IMR-90 (cell line): ENCODE measurements around the gene STARD13. TPM values are rescaled to one million over a fixed set of nuclear protein-coding genes. Genes with fewer than 3 reads are reported as not detected.

Experiments
- ATAC-seq: fragments of 200-7000 bp; cut with Tn5 transposase; 2 replicates; pipeline ENCODE4 v1.9.1; 2020; ENCODE audit warnings: low read depth, mild to moderate bottlenecking, moderate library complexity
- BruUV-seq: library from RNA; stranded (reverse); fragments of 400-500 nt; replicated peaks from 2 replicates; lab custom pipeline; 2021; lab: Mats Ljungman, UMichigan
- CTCF ChIA-PET: fragments of 300-600 bp; formaldehyde crosslinking; extraction: SDS; loops from one replicate; lab custom pipeline; 2021; ENCODE audit warnings: antibody characterized with exemption; lab: Yijun Ruan, JAX
- POLR2A ChIA-PET: fragments of 300-600 bp; sonication (Branson Sonifier 250); formaldehyde crosslinking; loops from one replicate; lab custom pipeline; 2022; ENCODE audit warnings: antibody characterized with exemption; ENCODE audit not compliant: unreplicated experiment; lab: Charles Lee
- DNase-seq: peaks from one replicate; pipeline ENCODE4 v3.0.0; 2013
- H2AFZ ChIP-seq: replicated peaks from 2 replicates; pipeline ENCODE3; 2013; ENCODE audit warnings: low read length, mild to moderate bottlenecking; ENCODE audit not compliant: poor library complexity
- H2AK5ac ChIP-seq: 2 replicates; pipeline ENCODE4 v1.6.1; 2013; ENCODE audit warnings: low read depth, low read length, inconsistent platforms
- H2AK9ac ChIP-seq: replicated peaks from 2 replicates; pipeline ENCODE3; 2013; ENCODE audit warnings: mild to moderate bottlenecking, low read depth, low read length, moderate library complexity; ENCODE audit not compliant: poor library complexity
- H2BK120ac ChIP-seq: 2 replicates; pipeline ENCODE4 v1.6.1; 2013; ENCODE audit warnings: low read depth, low read length, inconsistent platforms
- H2BK15ac ChIP-seq: 3 replicates; pipeline ENCODE4 v1.6.1; 2013; ENCODE audit warnings: low read depth, low read length, inconsistent platforms
- H2BK20ac ChIP-seq: 2 replicates; pipeline ENCODE4 v1.6.1; 2013; ENCODE audit warnings: low read depth, mild to moderate bottlenecking, inconsistent platforms, low read length, moderate library complexity
- H2BK5ac ChIP-seq: 2 replicates; pipeline ENCODE4 v1.6.1; 2013; ENCODE audit warnings: mild to moderate bottlenecking, low read depth, low read length, inconsistent platforms; ENCODE audit not compliant: poor library complexity, severe bottlenecking
- H3K14ac ChIP-seq: replicated peaks from 2 replicates; pipeline ENCODE4 v1.6.1; 2013; ENCODE audit warnings: low read depth, low read length, inconsistent platforms
- H3K18ac ChIP-seq: 2 replicates; pipeline ENCODE4 v1.6.1; 2013; ENCODE audit warnings: low read depth, low read length, control low read depth
- H3K23ac ChIP-seq: 2 replicates; pipeline ENCODE4 v1.6.1; 2013; ENCODE audit warnings: low read depth, low read length, inconsistent platforms
- H3K27ac ChIP-seq: 2 replicates; pipeline ENCODE4 v1.5.1; 2013; ENCODE audit warnings: mild to moderate bottlenecking, control low read depth, low read length; ENCODE audit not compliant: insufficient read depth
- H3K27me3 ChIP-seq: 2 replicates; pipeline ENCODE4 v1.6.1; 2013; ENCODE audit warnings: low read length; ENCODE audit not compliant: control insufficient read depth, insufficient read depth
- H3K36me3 ChIP-seq: 2 replicates; pipeline ENCODE4 v1.6.1; 2013; ENCODE audit warnings: low read length, mixed read lengths; ENCODE audit not compliant: control insufficient read depth, insufficient read depth
- H3K4ac ChIP-seq: 2 replicates; pipeline ENCODE4 v1.6.1; 2013; ENCODE audit warnings: low read depth, low read length, inconsistent platforms
- H3K4me1 ChIP-seq: 2 replicates; pipeline ENCODE4 v1.6.1; 2013; ENCODE audit warnings: low read length, mixed read lengths; ENCODE audit not compliant: control insufficient read depth, insufficient read depth
- H3K4me2 ChIP-seq: 2 replicates; pipeline ENCODE4 v1.6.1; 2013; ENCODE audit warnings: low read depth, mild to moderate bottlenecking, control low read depth, low read length, moderate library complexity
- H3K4me3 ChIP-seq: 2 replicates; pipeline ENCODE4 v1.5.1; 2013; ENCODE audit warnings: low read depth, mild to moderate bottlenecking, control low read depth, low read length, moderate library complexity; ENCODE audit not compliant: insufficient read depth
- H3K56ac ChIP-seq: 2 replicates; pipeline ENCODE4 v1.6.1; 2013; ENCODE audit warnings: low read length, inconsistent platforms; ENCODE audit not compliant: insufficient read depth; ENCODE audit errors: extremely low read depth
- H3K79me1 ChIP-seq, 2 experiments: 2 replicates each; pipeline ENCODE4 v1.6.1; 2013; ENCODE audit warnings: low read length in 2 of 2, inconsistent platforms in 1 of 2, low read depth in 1 of 2
- H3K9ac ChIP-seq: 2 replicates; pipeline ENCODE4 v1.6.1; 2013; ENCODE audit warnings: low read depth, low read length, control low read depth
- H3K9me1 ChIP-seq: 2 replicates; pipeline ENCODE4 v1.6.1; 2013; ENCODE audit warnings: low read length, inconsistent platforms; ENCODE audit not compliant: insufficient read depth
- H3K9me3 ChIP-seq: 2 replicates; pipeline ENCODE4 v1.6.1; 2013; ENCODE audit warnings: low read length; ENCODE audit not compliant: control insufficient read depth, insufficient read depth
- H4K20me1 ChIP-seq: 2 replicates; pipeline ENCODE4 v1.6.1; 2013; ENCODE audit warnings: low read length, inconsistent platforms; ENCODE audit not compliant: insufficient read depth
- H4K5ac ChIP-seq: 2 replicates; pipeline ENCODE4 v1.6.1; 2013; ENCODE audit warnings: mild to moderate bottlenecking, low read depth, low read length, control low read depth
- H4K8ac ChIP-seq, 2 experiments: 2 replicates each; pipeline ENCODE4 v1.6.1; 2013; ENCODE audit warnings: low read depth in 2 of 2, low read length in 2 of 2, control low read depth in 1 of 2, inconsistent platforms in 1 of 2
- H4K91ac ChIP-seq: 2 replicates; pipeline ENCODE4 v1.6.1; 2013; ENCODE audit warnings: low read depth, low read length, inconsistent platforms; ENCODE audit not compliant: insufficient read depth
- BHLHE40 ChIP-seq: fragments of 150-350 bp; IDR thresholded peaks from 2 replicates; pipeline ENCODE4 v1.6.1; 2016; ENCODE audit warnings: mild to moderate bottlenecking, low read depth, low read length
- CEBPB ChIP-seq: IDR thresholded peaks from 2 replicates; pipeline ENCODE4 v1.6.1; 2012; ENCODE audit warnings: low read depth, low read length, improper control_type of control experiment
- CHD1 ChIP-seq: IDR thresholded peaks from 2 replicates; pipeline ENCODE4 v1.6.1; 2012; ENCODE audit warnings: low read depth, low read length, improper control_type of control experiment
- WGBS, 2 experiments: methylation state at CpG; one replicate each; pipeline versions ENCODE4 v1.1.5 to v1.1.7; 2013; ENCODE audit warnings: missing lambda C conversion rate in 2 of 2; ENCODE audit not compliant: insufficient read length in 1 of 2; ENCODE audit errors: extremely low coverage in 2 of 2; 5-methylcytosine and 5-hydroxymethylcytosine counted together
- dilution Hi-C: fragments of 300-500 bp; cut with HindIII; formaldehyde crosslinking; loops from one replicate; pipeline ENCODE4 v1.14.3; 2018; ENCODE audit warnings: low sequenced_read_pairs; ENCODE audit not compliant: unreplicated experiment
- in situ Hi-C: fragments of 300-500 bp; cut with MboI; formaldehyde crosslinking; loops from 3 replicates; pipeline ENCODE4 v1.14.3; 2019; ENCODE audit warnings: low sequenced_read_pairs, inconsistent platforms, mixed read lengths
- intact Hi-C: fragments of 100-400 bp; cut with micrococcal nuclease; formaldehyde crosslinking; loops from 2 replicates; pipeline ENCODE4 v1.10.0; 2022
- polyA plus RNA-seq, 3 experiments: library from polyadenylated mRNA; depleted of rRNA; stranded (reverse); fragments of >200 nt; gene quantifications; 2 replicates each; pipeline ENCODE4 v1.2.3, GENCODE V29; 2012; ENCODE audit warnings: low replicate concordance in 1 of 3
- total RNA-seq: library from RNA; depleted of rRNA; stranded (reverse); fragments of >200 nt; gene quantifications from 2 replicates; pipeline ENCODE4 v1.2.3, GENCODE V29; 2012

The STARD13 gene
- total and polyA plus RNA-seq, 2 of the 4 experiments (the other 2 are of a cell fraction): 23.6 to 46.6 TPM

DNA sequence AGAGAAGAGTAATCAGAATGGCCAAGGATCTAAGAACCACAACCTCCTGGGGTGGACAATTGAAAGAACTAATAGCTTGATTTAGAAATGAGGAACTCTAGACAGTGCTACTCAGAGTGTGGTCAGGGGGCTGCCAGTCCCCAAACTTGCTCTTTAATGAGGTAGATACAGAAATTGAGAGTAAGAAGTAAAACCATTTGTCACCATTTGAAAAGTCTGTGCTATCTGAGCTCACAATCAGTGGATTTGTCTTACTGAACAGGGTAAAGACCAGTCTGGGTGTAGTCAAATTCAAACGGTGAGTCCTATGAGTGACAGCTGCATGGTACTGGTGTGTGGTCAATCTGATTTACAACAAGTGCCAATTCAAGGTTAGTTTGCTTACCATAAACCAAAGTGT lies 150.5 kb downstream of the STARD13 start:
- no peak overlapping the region for H3K23ac ChIP-seq
- TF ChIP-seq CHD1 (no peak), BHLHE40 (no peak), CEBPB (no peak)
- no peak overlapping the region for H3K18ac ChIP-seq
- no peak overlapping the region for H2BK20ac ChIP-seq
- no peak overlapping the region for H2AFZ ChIP-seq
- no TSS peak for BruUV-seq
- H3K9me1 ChIP-seq: peaks cover 7% of the 10 kb centered on the region; the same call in 1 of the 2 replicates
- 0 out of 2 replicates have a peak, but pooled peaks cover 4% of the 10 kb centered on the region for H4K20me1 ChIP-seq
- no peak overlapping the region for H4K8ac ChIP-seq
- no peak overlapping the region for H3K56ac ChIP-seq
- WGBS, 2 experiments: no CpG with 5 or more reads among the region's 1 CpG
- intact Hi-C loops (no loop called here), in situ Hi-C loops (no loop called here), dilution Hi-C loops (no loop called here)
- H3K9ac ChIP-seq: no peak overlapping the region
- no peak overlapping the region for H4K5ac ChIP-seq
- DNase-seq: no peak
- no peaks in the 10 kb centered on the region for H3K27me3 ChIP-seq
- H3K36me3 ChIP-seq: peaks cover 42% of the 10 kb centered on the region
- no peak overlapping the region for H3K4me2 ChIP-seq
- no peak overlapping the region for H4K91ac ChIP-seq
- H3K4me1 ChIP-seq: peaks cover 7% of the 10 kb centered on the region
- no peak overlapping the region for H3K14ac ChIP-seq
- no peak overlapping the region for H3K4me3 ChIP-seq
- no peak overlapping the region for H2BK120ac ChIP-seq
- H3K79me1 ChIP-seq: peaks cover 41 to 82% of the 10 kb centered on the region in 2 experiments
- ChIA-PET CTCF (no interaction called here), POLR2A (no interaction called here)
- H3K27ac ChIP-seq: no peak overlapping the region
- H3K4ac ChIP-seq: no peak overlapping the region
- ATAC-seq: no peak
- H2BK5ac ChIP-seq: no peak overlapping the region
- H2BK15ac ChIP-seq: no peak overlapping the region
- H3K9me3 ChIP-seq: no peaks in the 10 kb centered on the region; the same call in 1 of the 2 replicates
- H2AK5ac ChIP-seq: no peak overlapping the region
- no peak overlapping the region for H2AK9ac ChIP-seq
